AG09319 (cell line): ENCODE measurements around the gene BRINP1.

Source experiments
- DNase-seq: peaks from one replicate; pipeline ENCODE4 v3.0.0-alpha.2; 2010; ENCODE audit warnings: low read depth; ENCODE audit errors: extremely low read depth
- CTCF ChIP-seq: IDR thresholded peaks from 2 replicates; pipeline ENCODE4 v1.5.1; 2011; ENCODE audit warnings: low read depth, mild to moderate bottlenecking, inconsistent platforms, low read length, moderate library complexity

BRINP1 gene

GRCh38 chr9:119368681-119369581 lies at the start of gene BRINP1:
BRINP1 (minus strand) TSS chr9:119369435; CDS start chr9:119313355, 56,080 bp downstream.
- no peak for DNase-seq

GRCh38 chr9:119418721-119419120 lies 49.5 kb upstream of the BRINP1 start:
- no peak for DNase-seq
- TF ChIP-seq CTCF: no peak

More at GRCh38 chr9:119368681-119369581, at the start of gene BRINP1:
- no peak for TF ChIP-seq CTCF

- no peak for DNase-seq
- no peak for TF ChIP-seq CTCF
Measured at GRCh38 chr9:119416793-119417192, 47.6 kb upstream of the BRINP1 start.

GRCh38 chr9:119412399-119412798 lies 43.2 kb upstream of the BRINP1 start:
- TF ChIP-seq CTCF: no peak

GRCh38 chr9:119409552-119409951 lies 40.3 kb upstream of the BRINP1 start:
- no peak for TF ChIP-seq CTCF
- DNase-seq: no peak

More at GRCh38 chr9:119412399-119412798, 43.2 kb upstream of the BRINP1 start:
- DNase-seq: no peak

- no peak for TF ChIP-seq CTCF
- no peak for DNase-seq
Measured at GRCh38 chr9:119400606-119401005, 31.4 kb upstream of the BRINP1 start.

- DNase-seq: no peak
- TF ChIP-seq CTCF: no peak
Measured at GRCh38 chr9:119398350-119398749, 29.1 kb upstream of the BRINP1 start.
